WERI-Rb-1 (cell line): ENCODE data around the gene TNIK.

Experiments used
- DNase-seq: peaks from one replicate; pipeline ENCODE4 v3.0.0-alpha.2; 2020
- H3K27ac ChIP-seq: fragments of 250-450 bp; sonication (Bioruptor Pico); 2 replicates; pipeline ENCODE4 v1.5.1; 2020; ENCODE audit warnings: mild to moderate bottlenecking, moderate library complexity
- H3K27me3 ChIP-seq: fragments of 250-450 bp; sonication (Bioruptor Pico); 2 replicates; pipeline ENCODE4 v1.5.1; 2021; ENCODE audit warnings: mild to moderate bottlenecking, low read depth, moderate library complexity; ENCODE audit not compliant: insufficient read depth, severe bottlenecking
- H3K36me3 ChIP-seq: fragments of 250-450 bp; sonication (Bioruptor Pico); 2 replicates; pipeline ENCODE4 v1.5.1; 2020; ENCODE audit warnings: mild to moderate bottlenecking, moderate library complexity
- H3K4me3 ChIP-seq: 2 replicates; pipeline ENCODE4 v1.5.1; 2011; ENCODE audit warnings: low read depth, mild to moderate bottlenecking, control low read depth, low read length
- H3K9me3 ChIP-seq: fragments of 250-450 bp; sonication (Bioruptor Pico); 2 replicates; pipeline ENCODE4 v1.5.1; 2021; ENCODE audit warnings: mild to moderate bottlenecking, moderate library complexity; ENCODE audit not compliant: severe bottlenecking
- CTCF ChIP-seq: IDR thresholded peaks from 2 replicates; pipeline ENCODE4 v1.5.1; 2011; ENCODE audit warnings: low read depth, mild to moderate bottlenecking, control low read depth, inconsistent platforms, low read length

The TNIK gene

GRCh38 chr3:171250444-171250843 is 209.8 kb downstream of the TNIK start:
- Histone ChIP-seq H3K27me3 (no peaks in the 10 kb centered on the region), H3K4me3 (no peak overlapping the region), H3K9me3 (no peaks in the 10 kb centered on the region), H3K27ac (no peak overlapping the region), H3K36me3 (no peaks in the 10 kb centered on the region)
- TF ChIP-seq CTCF: no peak
- no peak for DNase-seq

DNA sequence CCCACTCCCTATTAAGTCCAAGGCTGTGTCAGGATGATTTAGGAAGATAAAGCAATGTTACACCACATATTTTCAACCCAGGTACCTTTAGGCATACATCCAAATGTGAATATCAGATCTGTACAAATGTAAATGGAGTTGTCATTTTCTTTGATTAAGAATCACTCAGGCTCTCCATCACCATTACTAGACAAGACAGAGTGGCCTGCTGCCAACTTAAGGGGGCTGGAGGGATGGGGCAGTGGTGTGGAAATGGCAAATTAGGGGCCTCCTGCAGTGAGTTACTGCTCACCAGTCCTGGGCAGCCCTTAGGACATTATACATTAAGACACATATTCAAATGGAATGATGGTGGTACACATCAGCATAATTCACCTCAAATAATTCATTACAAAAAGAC is 211.0 kb downstream of the TNIK start:
- DNase-seq: no peak
- Histone ChIP-seq H3K4me3 (no peak overlapping the region), H3K9me3 (no peaks in the 10 kb centered on the region), H3K27me3 (no peaks in the 10 kb centered on the region), H3K27ac (no peak overlapping the region), H3K36me3 (no peaks in the 10 kb centered on the region)
- no peak for TF ChIP-seq CTCF

DNA sequence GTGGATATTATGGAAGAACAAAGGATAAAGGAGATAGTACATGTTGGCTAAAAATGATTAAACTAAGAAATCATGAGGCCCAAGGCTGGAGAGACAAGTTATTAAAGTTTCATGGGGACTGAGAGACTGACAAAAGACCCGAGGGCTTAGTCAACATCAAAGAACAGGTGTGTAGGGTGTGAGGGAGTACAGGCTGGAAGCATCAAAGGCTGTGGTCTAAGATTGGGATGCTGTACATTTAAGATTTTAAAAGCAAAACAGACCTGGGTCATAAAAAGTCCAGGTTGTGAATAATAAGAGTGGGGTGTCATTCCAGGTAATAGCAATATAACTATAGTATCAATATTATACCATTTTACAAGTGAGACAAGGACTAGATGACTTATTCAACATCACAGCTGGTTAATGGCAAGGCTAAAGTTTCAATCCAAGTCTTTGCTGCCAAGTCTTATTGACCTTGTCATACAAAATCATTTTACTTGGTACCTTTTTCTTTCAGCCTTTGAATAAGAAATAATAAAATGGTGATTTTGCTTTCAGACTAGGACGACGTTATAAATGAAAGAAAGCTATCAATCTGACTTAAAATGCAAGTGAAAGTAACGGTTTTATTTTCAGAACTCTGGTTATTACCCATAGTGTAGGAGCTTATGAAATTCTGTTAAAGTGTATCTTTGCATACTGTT is 211.6 kb downstream of the TNIK start:
- Histone ChIP-seq H3K9me3 (no peaks in the 10 kb centered on the region), H3K4me3 (no peak overlapping the region), H3K36me3 (no peaks in the 10 kb centered on the region), H3K27me3 (no peaks in the 10 kb centered on the region), H3K27ac (no peak overlapping the region)
- DNase-seq: no peak
- no peak for TF ChIP-seq CTCF

DNA sequence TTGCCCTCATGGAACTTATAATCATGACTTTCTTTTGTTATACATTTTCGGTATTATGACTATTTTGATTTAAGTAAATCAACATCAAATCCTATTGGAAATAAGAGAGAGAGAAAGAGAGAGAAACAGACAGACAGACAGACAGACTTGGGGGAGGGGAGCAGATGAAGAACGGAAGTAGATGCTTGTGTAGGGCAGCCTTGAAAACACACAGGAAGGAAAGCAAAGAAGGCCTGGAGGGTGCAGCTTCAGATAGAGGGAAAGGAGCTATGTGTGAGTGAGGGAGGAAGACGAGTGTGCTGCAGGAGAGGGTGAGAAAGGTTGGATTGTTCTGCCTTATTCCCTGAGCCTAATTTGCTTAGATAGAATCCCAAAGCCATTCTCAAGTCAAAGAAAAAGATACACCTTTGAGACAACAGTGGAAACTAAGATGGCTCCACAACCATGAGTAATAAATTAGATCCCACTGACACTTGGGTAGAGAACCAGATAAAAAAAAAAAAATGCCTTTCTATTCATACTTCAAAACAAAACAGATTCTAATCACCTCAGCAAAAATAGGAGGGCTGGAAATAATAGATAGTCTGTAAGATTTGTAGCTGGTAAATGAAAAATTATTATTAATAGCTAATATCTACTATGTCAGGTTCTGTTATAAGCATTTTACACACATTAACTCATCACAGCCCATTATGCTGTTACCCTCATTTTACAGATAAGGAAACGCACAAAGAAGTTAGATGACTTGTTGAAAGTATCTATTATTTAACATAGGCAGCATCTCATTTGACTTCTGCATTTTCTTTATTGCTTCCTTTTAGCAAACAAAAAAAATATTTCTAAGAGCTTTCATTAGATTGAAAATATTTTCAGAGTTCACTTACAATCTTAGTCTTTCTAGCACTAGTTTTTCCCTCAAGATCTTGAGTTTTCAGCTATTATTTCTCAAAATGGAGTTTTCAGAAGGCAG is 214.1 kb downstream of the TNIK start:
- no peak overlapping the region for H3K4me3 ChIP-seq
- H3K27me3 ChIP-seq: no peaks in the 10 kb centered on the region
- H3K9me3 ChIP-seq: no peaks in the 10 kb centered on the region
- no peak for TF ChIP-seq CTCF
- no peak for DNase-seq
- H3K27ac ChIP-seq: no peak overlapping the region
- no peaks in the 10 kb centered on the region for H3K36me3 ChIP-seq

GRCh38 chr3:171242951-171243350 is 217.3 kb downstream of the TNIK start:
- Histone ChIP-seq H3K9me3 (no peaks in the 10 kb centered on the region), H3K27ac (no peak overlapping the region), H3K36me3 (no peaks in the 10 kb centered on the region), H3K4me3 (no peak overlapping the region), H3K27me3 (no peaks in the 10 kb centered on the region)
- no peak for TF ChIP-seq CTCF
- no peak for DNase-seq
